Kidney epithelial cell (primary cell): Measurements from ENCODE around the gene C19orf44. TPM values are rescaled to one million over a fixed set of nuclear protein-coding genes. Genes with fewer than 3 reads are reported as not detected.

Experiments
- DNase-seq: peaks from one replicate; pipeline ENCODE4 v3.0.0-alpha.2; 2010; ENCODE audit warnings: low read depth
- H3K27me3 ChIP-seq: 2 replicates; pipeline ENCODE4 v1.6.0; 2011; ENCODE audit warnings: low read length; ENCODE audit not compliant: control insufficient read depth, insufficient read depth
- H3K36me3 ChIP-seq: 2 replicates; pipeline ENCODE4 v1.5.1; 2011; ENCODE audit warnings: low read length; ENCODE audit not compliant: control insufficient read depth, insufficient read depth
- H3K4me3 ChIP-seq: 2 replicates; pipeline ENCODE4 v1.5.1; 2011; ENCODE audit warnings: low read depth, mild to moderate bottlenecking, control low read depth, low read length
- CTCF ChIP-seq: IDR thresholded peaks from 2 replicates; pipeline ENCODE4 v1.5.1; 2011; ENCODE audit warnings: mild to moderate bottlenecking, moderate library complexity, low read length, control low read depth, inconsistent platforms; ENCODE audit not compliant: insufficient read depth, poor library complexity, severe bottlenecking
- total RNA-seq: library from RNA; depleted of rRNA; stranded (reverse); fragments of >200 nt; gene quantifications from 2 replicates; pipeline ENCODE4 v1.2.3, GENCODE V29; 2015

The C19orf44 gene
- total RNA-seq, 1 donor from 2014 or later, result 2.7 TPM

DNA sequence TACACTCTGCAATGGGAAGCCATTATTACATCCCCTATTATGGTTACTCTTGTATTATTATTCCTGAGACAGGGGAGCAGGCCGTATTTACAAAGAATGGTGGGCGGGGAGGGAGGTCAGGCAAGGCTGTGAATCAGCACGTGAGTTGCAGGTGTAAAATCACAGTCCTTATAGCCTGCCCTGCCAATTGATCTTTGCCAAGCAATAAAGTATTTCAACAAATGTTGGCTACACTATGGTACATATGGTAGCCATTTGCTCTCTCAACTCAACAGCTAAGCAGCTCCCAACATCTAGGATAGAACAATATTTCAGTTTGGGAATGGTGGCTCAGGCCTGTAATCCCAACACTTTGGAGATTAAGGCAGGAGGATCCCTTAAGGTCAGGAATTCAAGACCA is 36.5 kb upstream of the C19orf44 start:
- DNase-seq, result no peak
- no peak overlapping the region for H3K4me3 ChIP-seq
- no peak for TF ChIP-seq CTCF

DNA sequence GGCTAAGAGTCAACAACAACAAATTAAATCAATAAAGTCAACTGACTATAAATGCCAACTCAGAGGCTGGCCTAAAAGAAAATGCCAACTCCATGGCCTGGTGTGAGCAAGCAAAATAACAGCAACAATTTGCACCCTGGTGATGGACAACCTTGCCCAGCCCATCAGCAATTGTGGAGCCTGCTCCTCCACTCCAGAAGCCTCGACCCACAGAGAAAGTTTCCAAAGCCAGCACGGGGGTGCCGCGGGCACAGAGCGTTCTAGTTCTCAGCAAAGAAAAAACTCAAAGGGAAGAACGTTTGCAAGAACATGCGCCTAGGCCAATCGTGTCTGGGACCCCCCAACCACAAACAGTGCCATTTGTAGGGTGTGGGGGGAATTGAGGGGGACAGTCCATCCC is 35.7 kb upstream of the C19orf44 start:
- H3K27me3 ChIP-seq, result no peaks in the 10 kb centered on the region
- H3K36me3 ChIP-seq, result no peaks in the 10 kb centered on the region
- no peak for TF ChIP-seq CTCF
- no peak overlapping the region for H3K4me3 ChIP-seq
- no peak for DNase-seq

More for the DNA sequence above, 36.5 kb upstream of the C19orf44 start:
- no peaks in the 10 kb centered on the region for H3K36me3 ChIP-seq
- H3K27me3 ChIP-seq, result no peaks in the 10 kb centered on the region

- H3K27me3 ChIP-seq, result no peaks in the 10 kb centered on the region
- H3K4me3 ChIP-seq, result no peak overlapping the region
- no peak for TF ChIP-seq CTCF
- no peaks in the 10 kb centered on the region for H3K36me3 ChIP-seq
- no peak for DNase-seq
Observed at GRCh38 chr19:16461630-16462051, 34.6 kb upstream of the C19orf44 start.

DNA sequence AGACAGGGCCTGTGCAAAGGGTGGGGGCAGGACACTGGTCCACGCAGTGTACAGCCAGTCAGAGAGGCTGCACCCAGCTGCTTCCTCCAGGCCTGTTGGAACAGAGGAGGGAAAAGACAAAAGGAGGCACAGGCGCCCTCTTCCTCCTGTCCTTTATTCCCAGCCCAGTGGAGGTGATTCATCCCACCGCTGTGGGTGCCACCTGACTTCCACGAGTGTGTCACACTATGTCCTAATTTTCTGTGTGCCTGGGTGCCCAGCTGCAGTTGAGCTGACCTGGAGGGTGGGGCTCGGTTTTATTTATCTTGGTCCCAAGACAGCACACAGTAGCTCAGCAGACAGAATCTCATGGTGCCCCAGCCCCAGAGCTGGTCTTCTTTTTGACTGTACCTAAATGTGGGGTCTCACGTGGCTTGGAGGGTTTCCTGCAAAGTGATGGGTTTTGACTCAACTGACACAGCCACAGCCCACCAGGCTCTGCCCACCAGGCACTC is 33.4 kb upstream of the C19orf44 start:
- no peak for TF ChIP-seq CTCF
- no peak for DNase-seq

GRCh38 chr19:16463341-16463990 is 32.7 kb upstream of the C19orf44 start:
- Histone ChIP-seq H3K36me3 (no peaks in the 10 kb centered on the region), H3K27me3 (no peaks in the 10 kb centered on the region), H3K4me3 (no peak overlapping the region)
- DNase-seq, result no peak
- no peak for TF ChIP-seq CTCF

More for the DNA sequence above, 33.4 kb upstream of the C19orf44 start:
- H3K27me3 ChIP-seq, result no peaks in the 10 kb centered on the region
- H3K36me3 ChIP-seq, result no peaks in the 10 kb centered on the region
- no peak overlapping the region for H3K4me3 ChIP-seq
